Erythroblast (primary cell): ENCODE data around the gene VRK2.

Source experiments
- GATA1 ChIP-seq: IDR thresholded peaks from 2 replicates; pipeline ENCODE4 v1.6.1; 2011; ENCODE audit warnings: low read depth, mild to moderate bottlenecking, control low read depth, low read length, moderate library complexity
- POLR2A ChIP-seq: IDR thresholded peaks from 2 replicates; pipeline ENCODE4 v1.6.1; 2011; ENCODE audit warnings: mild to moderate bottlenecking, low read length

DNA sequence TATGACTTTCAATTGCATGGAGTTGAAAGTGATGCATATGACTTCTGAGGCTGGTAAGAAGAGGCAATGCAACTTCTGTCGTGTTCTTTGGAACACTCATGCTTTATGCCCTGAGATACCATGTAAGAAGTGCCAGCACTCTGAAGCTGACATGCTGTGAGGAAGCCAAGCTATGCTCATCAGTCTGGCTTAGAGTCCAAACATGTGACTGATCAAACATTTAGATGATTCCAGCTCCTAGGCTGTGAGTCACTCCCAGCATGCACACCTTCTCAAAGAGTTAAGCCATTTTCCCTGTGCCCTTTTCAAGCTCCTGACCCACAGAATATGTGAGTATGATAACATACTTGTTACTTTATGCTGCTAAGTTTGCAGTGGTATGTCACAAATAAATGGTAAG, 15.8 kb upstream of the VRK2 start:
- no peak for TF ChIP-seq POLR2A
- no peak for TF ChIP-seq GATA1
